Forelimb muscle (tissue), 1 donor: ENCODE data around the gene PTPN13. TPM values are rescaled to one million over a fixed set of nuclear protein-coding genes. Genes with fewer than 3 reads are reported as not detected.
"Not testable (repeated sequence)": the region's sequence is repeated elsewhere in the genome, so short reads cannot be mapped to it uniquely, and the experiment has no call there.

Experiments used
- DNase-seq: peaks from one replicate; pipeline ENCODE4 v3.0.0-alpha.2; 2013; ENCODE audit warnings: low read depth
- polyA plus RNA-seq: library from polyadenylated mRNA; unstranded; fragments of 120-200 nt; gene quantifications from one replicate; pipeline ENCODE4 v1.2.1, GENCODE V29; 2013; ENCODE audit not compliant: insufficient read length

PTPN13 gene
- polyA plus RNA-seq, 1 donor = 3.6 TPM

GRCh38 chr4:86706923-86707597, 112.9 kb downstream of the PTPN13 start:
- DNase-seq = no peak

GRCh38 chr4:86717651-86718050, 123.5 kb downstream of the PTPN13 start:
- DNase-seq = no peak

- no peak for DNase-seq
Observed at GRCh38 chr4:86718152-86718551, 124.0 kb downstream of the PTPN13 start.

- not testable (repeated sequence) for DNase-seq
Observed at GRCh38 chr4:86719149-86719548, 125.0 kb downstream of the PTPN13 start.

- DNase-seq = no peak
Observed at GRCh38 chr4:86720508-86721068, 126.5 kb downstream of the PTPN13 start.

- no peak for DNase-seq
Observed at GRCh38 chr4:86721412-86721811, 127.3 kb downstream of the PTPN13 start.

- no peak for DNase-seq
Observed at GRCh38 chr4:86730310-86730709, 136.2 kb downstream of the PTPN13 start.

- no peak for DNase-seq
Observed at GRCh38 chr4:86737244-86737643, 143.1 kb downstream of the PTPN13 start.

- no peak for DNase-seq
Observed at GRCh38 chr4:86741846-86742245, 147.7 kb downstream of the PTPN13 start.

- no peak for DNase-seq
Observed at GRCh38 chr4:86744570-86744969, 150.5 kb downstream of the PTPN13 start.

- DNase-seq = no peak
Observed at GRCh38 chr4:86749121-86749520, 155.0 kb downstream of the PTPN13 start.

- no peak for DNase-seq
Observed at GRCh38 chr4:86755388-86755787, 161.3 kb downstream of the PTPN13 start.

- no peak for DNase-seq
Observed at GRCh38 chr4:86757468-86757867, 163.4 kb downstream of the PTPN13 start.

- no peak for DNase-seq
Observed at GRCh38 chr4:86759298-86759697, 165.2 kb downstream of the PTPN13 start.

GRCh38 chr4:86762649-86763048, 168.5 kb downstream of the PTPN13 start:
- DNase-seq = no peak

- no peak for DNase-seq
Observed at GRCh38 chr4:86769794-86770193, 175.7 kb downstream of the PTPN13 start.

GRCh38 chr4:86771141-86771540, 177.0 kb downstream of the PTPN13 start:
- no peak for DNase-seq

- no peak for DNase-seq
Observed at GRCh38 chr4:86775061-86775460, 180.9 kb downstream of the PTPN13 start.

- no peak for DNase-seq
Observed at GRCh38 chr4:86778175-86778574, 184.1 kb downstream of the PTPN13 start.

GRCh38 chr4:86788826-86789225, 194.7 kb downstream of the PTPN13 start:
- DNase-seq = no peak

- DNase-seq = no peak
Observed at GRCh38 chr4:86791126-86791525, 197.0 kb downstream of the PTPN13 start.

GRCh38 chr4:86809809-86810208, 215.7 kb downstream of the PTPN13 start:
- DNase-seq = no peak

- DNase-seq = no peak
Observed at GRCh38 chr4:86810847-86811246, 216.7 kb downstream of the PTPN13 start.

- DNase-seq = no peak
Observed at GRCh38 chr4:86815653-86816052, 221.5 kb downstream of the PTPN13 start.
